Measurements from ENCODE around the gene PPP1R12A.
"Not testable (repeated sequence)": the region's sequence is repeated elsewhere in the genome, so short reads cannot be mapped to it uniquely, and the experiment has no call there.

The PPP1R12A gene

DNA sequence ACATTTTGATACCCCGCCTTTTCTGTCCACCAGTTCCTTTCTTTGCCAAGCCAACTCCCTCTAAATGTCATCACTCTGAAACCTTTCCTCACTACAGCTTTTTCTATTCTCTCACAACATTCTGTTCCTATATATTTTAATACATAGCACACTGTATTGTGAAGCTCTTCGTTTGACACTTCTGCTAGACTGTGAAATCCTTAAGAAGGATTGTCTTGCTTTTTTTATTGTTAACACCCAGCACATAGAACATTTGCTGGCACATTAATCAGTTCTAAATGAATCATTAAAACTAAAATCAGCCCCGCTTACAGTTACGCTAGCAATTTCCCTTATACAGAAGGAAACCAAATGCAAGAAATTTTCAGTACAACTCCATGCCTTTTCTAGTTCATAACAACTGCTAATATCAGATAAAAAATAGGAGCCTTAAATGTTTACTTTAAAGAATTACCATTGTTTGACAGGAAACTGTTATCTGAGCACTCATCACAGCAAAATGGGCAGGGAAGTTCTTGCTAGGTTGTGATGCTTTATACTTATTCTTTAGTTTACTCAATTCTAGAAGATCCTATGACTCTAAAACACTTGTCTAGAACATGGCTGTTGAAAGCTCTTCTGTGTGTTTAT lies 93.5 kb downstream of the PPP1R12A start:
- DNase-seq (ENCODE audit: low read depth) = no peak

DNA sequence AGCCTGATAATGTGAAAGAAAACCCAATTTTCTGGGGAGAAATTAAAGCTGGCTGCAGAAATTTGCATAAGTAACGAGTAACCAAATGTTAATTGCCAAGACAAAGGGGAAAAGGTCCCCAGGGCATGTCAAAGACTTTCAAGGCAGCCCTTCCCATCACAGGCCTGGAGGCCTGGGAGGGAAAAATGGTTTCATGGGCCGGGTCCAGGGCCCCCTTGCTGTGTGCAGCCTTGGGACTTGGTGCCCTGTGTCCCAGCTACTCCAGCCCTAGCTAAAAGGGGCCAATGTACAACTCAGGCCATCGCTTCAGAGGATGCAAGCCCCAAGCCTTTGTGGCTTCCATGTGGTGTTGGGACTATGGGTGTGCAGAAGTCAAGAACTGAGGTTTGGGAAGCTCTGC lies 96.5 kb downstream of the PPP1R12A start:
- no peak for DNase-seq (ENCODE audit: low read depth)

DNA sequence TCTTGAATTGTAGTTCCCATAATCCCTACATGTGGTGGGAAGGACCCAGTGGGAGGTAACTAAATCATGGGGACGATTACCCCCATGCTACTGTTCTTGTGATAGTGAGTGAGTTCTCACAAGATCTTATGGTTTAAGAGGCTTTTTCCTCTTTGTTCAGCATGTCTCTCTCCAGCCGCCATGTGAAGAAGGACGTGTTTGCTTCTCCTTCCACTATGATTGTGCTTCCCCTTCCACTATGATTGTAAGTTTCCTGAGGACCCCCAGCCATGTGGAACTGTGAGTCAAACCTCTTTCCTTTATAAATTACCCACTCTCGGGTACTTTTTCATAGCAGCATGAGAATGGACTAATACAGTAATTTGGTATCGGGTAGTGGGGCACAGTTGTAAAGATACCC lies 97.3 kb downstream of the PPP1R12A start:
- DNase-seq (ENCODE audit: low read depth) = no peak

GRCh38 chr12:79835377-79835843 lies 99.5 kb downstream of the PPP1R12A start:
- no peak for DNase-seq (ENCODE audit: low read depth)

- DNase-seq (ENCODE audit: low read depth) = no peak
Measured at GRCh38 chr12:79834712-79835376, 100.1 kb downstream of the PPP1R12A start.

GRCh38 chr12:79830440-79830839 lies 104.5 kb downstream of the PPP1R12A start:
- no peak for DNase-seq (ENCODE audit: low read depth)

GRCh38 chr12:79828924-79829323 lies 106.0 kb downstream of the PPP1R12A start:
- DNase-seq (ENCODE audit: low read depth) = no peak

DNA sequence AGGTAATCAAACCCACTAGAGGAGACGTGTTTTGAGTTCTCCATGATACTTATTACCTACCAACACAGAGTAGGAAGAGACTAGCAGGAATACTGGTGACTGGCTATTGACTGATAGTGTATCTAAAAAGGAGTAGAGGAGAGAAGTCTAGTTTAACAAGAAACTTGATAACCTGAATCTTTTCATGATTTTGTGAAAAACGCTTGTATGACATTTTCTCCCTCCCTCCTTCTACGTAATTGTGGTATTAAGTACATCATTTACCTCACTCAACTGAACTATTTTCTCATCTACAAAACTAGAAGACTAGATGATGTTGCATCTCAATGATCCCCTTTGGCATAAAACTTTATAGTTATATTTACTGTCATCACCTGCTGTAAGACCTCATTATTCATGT lies 107.4 kb downstream of the PPP1R12A start:
- DNase-seq (ENCODE audit: low read depth) = no peak

DNA sequence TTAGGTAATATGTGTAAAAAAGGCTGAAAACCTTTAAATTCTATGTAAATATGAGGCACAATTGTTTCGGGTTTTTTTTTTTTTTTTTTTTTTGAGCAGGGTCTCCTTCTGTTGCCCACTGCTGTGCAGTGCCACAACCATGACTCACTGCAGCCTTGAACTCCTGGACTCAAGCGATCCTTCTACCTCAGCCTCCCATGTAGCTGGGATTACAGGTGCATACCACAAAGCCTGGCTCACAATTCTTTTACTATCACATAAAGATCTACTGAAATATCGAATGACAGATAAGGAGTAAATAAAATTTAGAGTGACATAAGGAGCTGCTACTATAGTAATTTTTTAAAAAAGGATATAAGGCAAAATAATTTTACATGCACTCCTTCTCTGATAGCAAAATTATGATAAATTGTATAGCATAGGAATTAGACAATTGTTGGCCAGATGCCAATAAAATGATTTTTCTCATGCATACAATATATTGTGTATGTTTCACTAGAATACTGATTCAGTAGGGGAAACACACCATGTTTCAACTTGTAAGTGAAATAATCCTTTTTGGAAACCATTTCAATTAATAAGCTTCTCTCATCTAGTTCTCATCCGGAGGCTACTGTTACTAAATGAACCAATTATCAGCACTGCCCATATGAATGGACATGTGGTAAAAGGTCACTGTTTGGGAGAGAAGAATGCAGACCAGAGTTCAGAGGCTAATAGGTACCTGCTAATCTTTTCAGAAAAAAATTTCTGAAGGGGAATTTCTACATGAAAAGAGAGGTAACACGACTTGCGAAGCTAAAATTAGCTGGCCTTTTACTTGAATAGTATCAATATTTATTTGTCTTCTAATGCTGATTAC lies 108.4 kb downstream of the PPP1R12A start:
- DNase-seq (ENCODE audit: low read depth) = no peak

- no peak for DNase-seq (ENCODE audit: low read depth)
Measured at GRCh38 chr12:79822475-79822874, 112.4 kb downstream of the PPP1R12A start.

GRCh38 chr12:79818856-79819255 lies 116.0 kb downstream of the PPP1R12A start:
- DNase-seq (ENCODE audit: low read depth) = no peak

DNA sequence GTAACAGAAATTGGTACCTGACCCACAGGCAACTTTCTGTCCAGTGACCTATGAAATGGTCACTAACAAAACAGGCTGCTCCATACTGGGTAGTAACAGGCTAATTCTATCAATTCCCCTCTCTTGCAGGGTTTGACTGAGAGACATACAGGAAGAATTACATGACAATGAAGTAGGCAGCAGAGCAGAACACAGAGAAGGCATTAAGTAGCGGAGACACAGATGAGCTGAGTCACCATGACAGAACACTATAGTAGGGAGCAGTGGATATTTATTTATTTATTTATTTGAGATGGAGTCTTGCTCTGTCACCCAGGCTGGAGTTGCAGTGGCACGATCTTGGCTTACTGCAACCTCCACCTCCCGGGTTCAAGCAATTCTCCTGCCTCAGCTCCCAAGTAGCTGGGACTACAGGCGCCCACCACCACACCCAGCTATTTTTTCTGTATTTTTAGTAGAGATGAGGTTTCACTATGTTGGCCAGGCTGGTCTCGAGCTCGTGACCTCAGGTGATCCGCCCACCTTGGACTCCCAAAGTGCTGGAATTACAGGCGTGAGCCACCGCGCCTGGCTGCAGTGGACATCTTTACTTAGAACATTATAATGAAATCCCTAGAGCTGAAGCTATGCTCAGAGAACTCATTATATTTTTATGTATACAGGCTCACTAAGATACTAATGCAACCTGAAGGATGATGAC lies 150.4 kb downstream of the PPP1R12A start:
- DNase-seq (ENCODE audit: low read depth) = not testable (repeated sequence)

DNA sequence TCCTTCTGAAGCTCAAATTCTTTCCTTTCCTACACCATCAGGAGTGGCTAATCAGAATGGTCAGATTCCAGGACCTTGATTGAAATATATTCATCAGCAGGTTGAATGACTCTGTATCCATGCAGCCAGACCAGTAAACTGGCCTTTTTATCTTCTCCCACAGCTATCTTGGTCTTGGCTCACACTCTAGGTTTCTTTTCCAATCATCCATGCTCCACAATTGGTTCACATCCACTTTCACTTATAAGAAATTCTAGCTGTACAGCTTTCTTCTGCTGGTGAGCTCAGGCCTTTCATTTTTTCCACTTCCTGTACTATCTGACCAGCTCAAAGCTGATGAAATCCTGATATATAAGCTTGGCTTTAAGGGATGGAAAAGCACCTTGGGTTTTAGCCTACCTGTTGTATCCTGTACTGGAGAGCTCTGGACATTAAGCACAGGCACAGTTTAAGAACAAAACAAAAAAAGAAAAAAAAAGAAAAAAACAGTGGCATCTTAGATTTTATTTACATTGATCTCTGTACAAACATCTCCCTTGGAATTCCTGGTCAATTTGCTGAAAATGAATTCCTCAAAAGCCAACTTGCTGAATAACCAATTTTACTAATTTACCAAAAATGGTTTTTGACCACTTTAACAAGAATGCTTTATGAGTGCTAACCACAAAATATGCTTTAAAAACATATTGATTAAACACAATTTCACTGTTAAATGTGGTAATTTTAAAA lies 152.6 kb downstream of the PPP1R12A start:
- DNase-seq (ENCODE audit: low read depth) = peak; percentile 31

- DNase-seq (ENCODE audit: low read depth) = no peak
Measured at GRCh38 chr12:79778802-79779448, 156.0 kb downstream of the PPP1R12A start.

GRCh38 chr12:79776111-79776510 lies 158.8 kb downstream of the PPP1R12A start:
- DNase-seq (ENCODE audit: low read depth) = no peak

GRCh38 chr12:79775355-79776027 lies 159.4 kb downstream of the PPP1R12A start:
- DNase-seq (ENCODE audit: low read depth) = no peak

GRCh38 chr12:79773896-79774295 lies 161.0 kb downstream of the PPP1R12A start:
- no peak for DNase-seq (ENCODE audit: low read depth)

GRCh38 chr12:79769860-79770485 lies 164.9 kb downstream of the PPP1R12A start:
- DNase-seq (ENCODE audit: low read depth) = no peak

GRCh38 chr12:79769189-79769859 lies 165.6 kb downstream of the PPP1R12A start:
- no peak for DNase-seq (ENCODE audit: low read depth)

Measured in GM04503 (cell line).